ENCODE data around the gene FEN1. TPM values are rescaled to one million over a fixed set of nuclear protein-coding genes. Genes with fewer than 3 reads are reported as not detected.
A peak's percentile ranks its signal among the peaks of the same experiment; 100 is the strongest.

The FEN1 gene, protein sequence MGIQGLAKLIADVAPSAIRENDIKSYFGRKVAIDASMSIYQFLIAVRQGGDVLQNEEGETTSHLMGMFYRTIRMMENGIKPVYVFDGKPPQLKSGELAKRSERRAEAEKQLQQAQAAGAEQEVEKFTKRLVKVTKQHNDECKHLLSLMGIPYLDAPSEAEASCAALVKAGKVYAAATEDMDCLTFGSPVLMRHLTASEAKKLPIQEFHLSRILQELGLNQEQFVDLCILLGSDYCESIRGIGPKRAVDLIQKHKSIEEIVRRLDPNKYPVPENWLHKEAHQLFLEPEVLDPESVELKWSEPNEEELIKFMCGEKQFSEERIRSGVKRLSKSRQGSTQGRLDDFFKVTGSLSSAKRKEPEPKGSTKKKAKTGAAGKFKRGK
- total RNA-seq: 5.1 TPM

DNA sequence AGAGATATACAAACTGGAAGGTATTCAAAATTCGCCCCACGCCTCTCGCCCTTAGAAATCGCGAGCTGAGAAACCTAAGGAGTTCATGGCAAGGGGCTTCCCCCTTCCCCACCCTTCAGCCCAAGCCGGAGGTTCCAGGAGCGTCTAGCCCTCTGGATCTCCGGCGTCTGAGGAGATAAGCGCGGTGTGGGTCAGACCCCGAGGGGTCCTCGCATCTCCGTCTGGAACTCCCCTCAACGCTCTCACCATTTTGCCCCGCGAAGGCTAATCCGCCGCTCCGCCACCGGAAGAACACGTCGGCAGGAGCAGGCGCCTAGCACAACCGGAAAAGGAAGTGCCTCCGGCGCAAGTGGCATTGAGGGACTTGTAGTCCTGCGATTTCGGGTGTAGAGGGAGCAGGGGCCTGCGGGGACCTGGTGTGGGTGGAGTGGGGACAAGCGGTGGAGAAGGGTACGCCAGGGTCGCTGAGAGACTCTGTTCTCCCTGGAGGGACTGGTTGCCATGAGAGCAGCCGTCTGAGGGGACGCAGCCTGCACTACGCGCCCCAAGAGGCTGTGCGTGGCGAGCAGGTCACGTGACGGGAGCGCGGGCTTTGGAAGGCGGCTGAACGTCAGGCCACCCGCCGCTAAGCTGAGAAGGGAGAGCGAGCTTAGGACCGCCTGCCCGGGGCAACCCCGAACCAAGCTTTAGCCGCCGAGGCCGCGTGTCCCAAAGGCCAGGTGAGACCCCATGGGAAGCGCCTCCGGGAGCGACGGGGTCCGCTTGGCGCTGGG is at the start of gene FEN1, which contains the start of gene TMEM258:
FEN1 (plus strand) TSS at position 602 of the 773 bp plus-strand sequence. CDS start 2,451 bp downstream, outside the sequence.
TMEM258 (minus strand) TSS at position 290 of the 773 bp plus-strand sequence; CDS start at position 249, 41 bp downstream.
- DNase-seq (ENCODE audit: low spot score) (peak; percentile 89), ATAC-seq (peak; percentile 89)

DNA sequence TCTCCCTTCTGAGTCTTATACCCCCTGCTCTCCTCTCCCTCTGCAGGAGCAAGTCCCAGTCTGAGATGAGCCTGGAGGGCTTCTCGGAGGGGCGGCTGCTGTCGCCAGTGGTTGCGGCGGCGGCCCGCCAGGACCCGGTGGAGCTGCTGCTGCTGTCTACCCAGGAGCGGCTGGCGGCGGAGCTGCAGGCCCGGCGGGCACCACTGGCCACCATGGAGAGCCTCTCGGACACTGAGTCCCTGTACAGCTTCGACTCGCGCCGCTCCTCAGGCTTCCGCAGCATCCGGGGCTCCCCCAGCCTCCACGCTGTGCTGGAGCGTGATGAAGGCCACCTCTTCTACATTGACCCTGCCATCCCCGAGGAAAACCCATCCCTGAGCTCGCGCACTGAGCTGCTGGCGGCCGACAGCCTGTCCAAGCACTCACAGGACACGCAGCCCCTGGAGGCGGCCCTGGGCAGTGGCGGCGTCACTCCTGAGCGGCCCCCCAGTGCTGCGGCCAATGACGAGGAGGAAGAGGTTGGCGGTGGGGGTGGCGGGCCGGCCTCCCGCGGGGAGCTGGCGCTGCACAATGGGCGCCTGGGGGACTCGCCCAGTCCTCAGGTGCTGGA is 49.1 kb upstream of the FEN1 start:
- DNase-seq (ENCODE audit: low spot score) (no peak), ATAC-seq (no peak)

DNA sequence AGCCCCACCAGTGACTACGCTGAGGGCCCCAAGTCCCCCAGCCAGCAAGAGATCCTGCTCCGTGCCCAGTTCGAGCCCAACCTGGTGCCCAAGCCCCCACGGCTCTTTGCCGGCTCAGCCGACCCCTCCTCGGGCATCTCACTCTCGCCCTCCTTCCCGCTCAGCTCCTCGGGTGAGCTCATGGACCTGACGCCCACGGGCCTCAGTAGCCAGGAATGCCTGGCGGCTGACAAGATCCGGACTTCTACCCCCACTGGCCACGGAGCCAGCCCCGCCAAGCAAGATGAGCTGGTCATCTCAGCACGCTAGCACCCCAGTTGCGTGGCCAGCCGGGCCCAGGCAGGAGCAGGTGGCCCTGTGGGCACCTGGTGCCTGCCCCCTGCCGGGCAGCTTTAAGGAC is 48.5 kb upstream of the FEN1 start:
- DNase-seq (ENCODE audit: low spot score) (no peak), ATAC-seq (no peak)

DNA sequence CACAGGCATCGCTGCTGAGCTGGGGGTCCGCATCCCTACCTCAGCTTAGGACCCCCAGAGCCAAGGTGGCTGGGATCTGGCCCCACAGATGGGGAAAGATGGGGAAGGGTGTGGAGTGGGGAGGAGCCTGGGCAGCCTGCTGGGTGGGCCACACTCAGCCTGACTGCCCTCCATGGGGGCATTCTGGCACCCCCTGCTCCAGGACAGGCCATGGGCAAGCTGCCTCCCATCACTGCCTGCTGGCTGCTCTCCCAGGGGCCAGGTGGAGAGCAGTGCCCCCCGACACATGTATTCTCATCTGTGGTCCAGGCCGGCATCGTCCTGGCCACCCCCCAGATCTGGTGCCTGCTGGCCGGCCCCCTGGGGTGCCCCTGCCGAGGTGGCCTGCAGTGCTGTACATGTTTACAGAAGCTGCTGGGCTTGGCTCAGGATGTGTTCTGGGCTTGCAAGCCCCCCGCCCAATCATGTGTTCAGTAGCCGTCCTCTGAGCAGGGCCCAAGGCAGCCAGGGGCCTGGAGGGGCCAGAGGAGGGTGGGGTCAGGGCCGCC is 48.0 kb upstream of the FEN1 start:
- ATAC-seq (no peak), DNase-seq (ENCODE audit: low spot score) (no peak)

DNA sequence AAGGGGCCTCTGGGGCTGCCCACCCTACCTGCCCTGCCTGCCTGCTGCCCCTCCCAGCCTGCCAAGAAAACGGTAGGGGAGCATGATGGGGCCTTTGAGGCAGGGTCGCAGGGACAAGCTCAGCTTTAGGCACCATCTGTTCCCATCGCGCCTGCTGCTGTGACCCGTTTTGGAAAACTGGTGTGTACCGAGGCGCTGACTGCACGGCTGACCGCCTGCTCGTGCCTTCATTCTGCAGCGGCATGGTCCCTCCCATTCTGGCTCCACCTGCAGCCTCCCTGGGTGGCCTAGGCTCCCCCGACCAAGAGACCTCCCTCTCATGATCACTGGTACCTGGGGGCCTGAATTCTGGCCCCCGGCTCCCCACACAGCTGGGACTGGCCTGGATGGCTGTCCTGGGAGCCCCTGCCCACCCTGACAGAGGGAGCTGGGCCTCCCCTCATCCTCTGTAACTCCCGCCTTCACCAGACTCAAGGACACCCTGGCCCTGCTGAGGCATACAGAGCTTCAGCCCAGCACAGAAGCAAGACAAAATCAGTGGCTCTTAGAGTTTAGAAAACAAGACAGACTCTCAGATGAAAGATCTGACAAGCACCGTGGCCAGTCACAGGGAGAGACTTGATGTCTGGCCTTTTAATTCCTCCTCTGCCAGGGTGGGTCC is 46.8 kb upstream of the FEN1 start:
- DNase-seq (ENCODE audit: low spot score) (no peak), ATAC-seq (no peak)

DNA sequence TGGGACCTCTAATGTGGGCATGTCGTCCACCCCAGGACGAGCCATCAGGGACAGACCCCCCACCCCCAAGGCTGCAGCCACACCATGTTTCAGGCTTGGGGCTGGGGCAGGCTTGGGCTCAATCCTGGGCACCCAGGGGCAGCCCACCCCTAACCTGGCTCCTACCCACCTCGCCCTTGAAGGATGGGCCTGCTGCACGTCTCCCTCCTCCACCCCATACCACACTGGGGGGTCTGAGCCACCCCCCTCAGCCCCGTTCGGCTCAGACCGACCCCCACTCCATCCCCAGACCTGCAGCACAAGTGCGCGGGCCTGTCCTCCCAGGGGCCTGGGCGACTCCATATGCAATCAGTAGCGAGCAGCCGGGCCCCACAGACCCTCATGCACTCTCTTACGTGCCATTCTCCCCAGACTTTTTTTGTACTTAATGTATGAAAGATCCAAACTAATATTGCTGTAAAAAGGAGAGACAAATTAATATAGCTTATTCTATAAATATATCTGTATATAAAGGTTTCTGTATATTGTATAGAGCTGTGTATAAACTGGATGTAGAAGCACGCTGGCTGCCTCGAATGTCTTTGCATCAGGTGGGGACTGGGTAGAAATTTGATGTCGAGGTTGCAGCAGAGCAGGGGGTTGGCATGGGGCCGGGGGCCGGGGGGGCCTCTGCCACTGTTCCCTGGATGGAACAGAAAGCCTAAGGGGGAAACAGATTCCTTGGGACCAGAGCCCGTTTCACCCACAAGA is 46.1 kb upstream of the FEN1 start:
- DNase-seq (ENCODE audit: low spot score) (no peak), ATAC-seq (no peak)

DNA sequence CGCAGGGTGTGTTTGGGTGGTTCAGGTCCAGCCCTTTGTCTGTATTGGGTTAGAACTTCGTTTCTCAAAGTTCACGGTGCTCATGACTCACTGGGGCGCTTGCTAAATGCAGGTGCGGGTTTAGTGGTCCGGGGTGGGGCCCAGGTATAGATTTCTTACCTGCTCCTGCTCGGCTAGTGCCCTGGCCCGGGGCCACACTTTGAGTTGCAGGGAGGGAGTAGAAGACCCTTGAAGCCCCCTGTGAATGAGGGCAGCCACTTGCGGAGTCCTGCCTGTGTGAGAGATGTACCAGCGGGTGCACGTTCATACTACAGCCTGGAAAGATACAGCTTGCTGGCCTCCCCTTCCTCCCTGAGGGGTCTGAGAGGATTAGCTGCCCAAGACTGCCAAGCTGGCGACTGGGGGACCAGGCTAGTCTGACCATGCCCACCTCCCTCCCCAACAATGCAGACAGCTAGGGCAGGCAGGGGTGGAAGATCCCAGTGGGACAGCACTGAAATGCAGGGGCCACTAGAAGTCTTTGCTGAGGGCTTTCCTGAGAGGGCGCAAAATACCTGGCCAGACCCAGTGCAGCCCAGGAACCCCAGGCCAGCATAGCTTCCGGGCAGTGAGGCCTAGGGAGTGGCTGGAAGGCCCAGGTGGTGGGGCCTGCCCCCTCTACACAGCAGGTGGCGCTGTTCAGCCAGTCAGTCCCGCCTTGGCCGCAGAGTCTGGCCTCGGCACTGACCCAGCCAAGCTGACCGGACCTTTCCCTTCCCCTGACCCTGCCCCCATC is 45.3 kb upstream of the FEN1 start:
- ATAC-seq (peak; percentile 89), DNase-seq (ENCODE audit: low spot score) (peak; percentile 86)

DNA sequence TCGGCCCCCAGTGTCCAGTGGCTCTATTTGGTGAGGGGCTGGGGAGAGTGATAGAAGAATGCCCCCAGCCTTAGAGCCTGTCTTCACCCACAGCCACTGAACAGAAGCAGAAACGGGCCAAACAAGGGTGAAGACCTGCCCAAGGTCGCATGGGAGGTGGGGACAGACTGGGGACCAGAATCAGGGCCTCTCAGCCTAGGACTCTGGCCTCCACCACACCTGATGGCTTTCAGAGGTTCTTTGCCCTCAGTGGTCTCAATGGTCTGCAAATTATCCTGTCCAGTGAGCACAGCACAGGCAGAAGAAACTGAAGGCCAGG is 44.8 kb upstream of the FEN1 start:
- peak; percentile 10 for ATAC-seq
- DNase-seq (ENCODE audit: low spot score): no peak

DNA sequence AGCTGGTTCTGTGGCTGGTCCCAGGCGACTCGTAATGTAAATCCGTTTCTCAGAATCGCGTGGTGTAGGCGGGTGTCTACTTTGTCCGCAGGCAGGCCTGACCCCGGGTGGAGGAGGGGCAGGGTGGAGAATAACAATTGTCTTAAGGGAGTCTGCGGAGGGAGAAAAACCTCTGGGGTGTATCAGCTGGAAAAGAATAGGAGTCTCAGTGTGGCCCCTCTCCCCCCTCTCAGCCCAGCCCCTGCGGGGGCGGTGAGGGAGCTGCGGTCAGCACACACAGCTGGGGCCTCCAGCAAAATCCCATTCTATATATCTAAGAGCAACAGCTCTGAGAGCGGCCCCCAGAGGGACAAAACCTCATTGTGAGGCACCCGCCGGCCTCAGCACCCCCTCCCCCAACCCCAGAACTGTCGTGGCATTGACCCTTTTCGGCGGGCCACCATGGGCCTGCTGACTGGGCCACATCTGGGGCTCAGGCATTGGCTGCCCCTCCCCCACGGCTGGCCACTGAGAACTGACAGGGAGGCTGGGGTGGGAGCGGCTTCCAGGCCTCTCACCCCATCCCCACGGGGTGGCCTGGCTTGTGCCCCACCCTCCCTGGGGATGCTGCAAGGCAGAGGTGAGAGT is 43.0 kb upstream of the FEN1 start:
- ATAC-seq (no peak), DNase-seq (ENCODE audit: low spot score) (no peak)

DNA sequence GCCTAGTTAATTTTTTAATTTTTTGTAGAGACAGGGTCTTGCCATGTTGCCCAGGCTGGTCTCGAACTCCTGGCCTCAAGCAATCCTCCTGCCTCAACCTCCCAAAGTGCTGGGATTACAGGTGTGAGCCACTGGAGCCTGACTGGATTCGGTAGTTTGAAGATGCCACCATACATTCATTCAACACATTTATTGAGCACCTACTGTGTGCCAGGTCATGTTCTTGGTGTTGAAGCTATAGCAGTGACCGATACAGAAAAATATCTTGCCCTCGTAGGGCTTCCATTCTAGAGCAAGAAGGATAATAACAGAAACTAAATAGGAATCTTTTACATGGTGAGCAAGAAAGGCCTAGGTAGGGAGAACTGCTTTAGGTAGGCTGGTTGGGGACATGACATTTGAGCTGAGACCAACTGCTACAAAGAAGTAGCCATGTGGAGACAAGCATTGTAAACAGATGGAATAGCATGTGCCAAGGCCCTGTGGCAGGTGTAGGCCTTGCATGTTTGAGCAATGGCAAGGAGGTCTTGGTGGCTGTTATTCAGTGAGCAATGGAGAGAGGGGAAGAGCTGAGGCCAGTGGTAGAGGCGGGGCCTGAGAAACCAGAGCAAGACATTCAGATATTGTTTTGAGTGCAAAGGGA is 42.0 kb upstream of the FEN1 start:
- ATAC-seq (no peak), DNase-seq (ENCODE audit: low spot score) (no peak)

DNA sequence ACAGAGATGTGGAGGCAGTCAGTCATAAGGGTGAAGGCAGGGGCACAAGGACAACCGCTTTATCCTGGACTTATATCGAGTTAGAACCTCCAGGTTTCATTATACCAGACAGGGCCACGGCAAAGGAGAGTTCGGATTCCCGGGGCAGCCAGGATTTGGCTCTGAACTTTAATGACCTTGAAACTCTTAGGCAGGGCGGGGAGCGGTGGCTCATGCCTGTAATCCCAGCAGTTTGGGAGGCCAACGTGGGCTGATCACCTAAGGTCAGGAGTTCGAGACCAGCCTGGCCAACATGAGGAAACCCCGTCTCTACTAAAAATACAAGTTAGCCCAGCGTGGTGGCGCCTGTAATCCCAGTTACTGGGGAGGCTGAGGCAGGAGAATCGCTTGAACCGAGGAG is 41.3 kb upstream of the FEN1 start:
- DNase-seq (ENCODE audit: low spot score): no peak
- no peak for ATAC-seq

DNA sequence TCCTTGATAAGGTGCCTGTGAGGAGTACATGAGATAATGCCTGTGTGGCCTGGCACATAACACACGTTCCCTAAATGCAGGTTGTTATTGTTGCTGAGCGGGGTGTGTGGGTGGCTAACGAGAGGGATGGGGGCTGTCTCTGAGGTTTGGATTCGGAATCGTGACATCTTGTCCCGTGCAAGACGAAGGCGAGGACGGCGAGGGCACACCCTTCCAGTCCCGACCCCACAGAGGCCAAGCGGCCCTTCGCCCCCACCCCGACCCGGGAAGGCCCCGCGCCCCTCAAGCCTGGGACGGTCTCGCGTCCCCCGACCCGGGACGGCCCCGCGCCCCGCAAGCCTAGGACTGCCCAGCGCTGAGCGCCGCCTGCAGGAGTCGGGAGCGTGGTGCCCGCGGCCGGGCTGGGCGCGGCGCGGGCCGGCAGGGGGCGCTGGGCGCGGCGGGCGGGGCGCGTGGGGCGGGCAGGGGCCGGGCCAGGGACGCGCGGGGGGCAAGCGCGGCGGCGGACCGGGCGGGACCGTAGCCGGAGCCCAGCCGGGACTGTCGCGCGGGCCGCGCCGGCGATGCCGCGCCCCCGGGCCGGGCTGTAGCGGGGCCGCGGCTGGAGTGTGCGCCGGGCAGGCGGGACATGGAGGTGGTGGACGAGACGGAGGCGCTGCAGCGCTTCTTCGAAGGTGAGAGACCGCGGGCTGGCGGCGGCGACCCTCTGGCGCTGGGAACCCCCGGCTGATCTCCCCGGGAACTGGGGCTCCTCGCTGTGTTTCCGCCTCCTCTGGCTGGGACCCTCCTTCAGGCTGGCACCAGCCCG is 40.4 kb upstream of the FEN1 start, which contains the start of gene MYRF:
MYRF (plus strand) TSS at position 520 of the 808 bp plus-strand sequence; CDS start at position 629, 109 bp downstream.
- DNase-seq (ENCODE audit: low spot score) (peak; percentile 74), ATAC-seq (peak; percentile 65)

DNA sequence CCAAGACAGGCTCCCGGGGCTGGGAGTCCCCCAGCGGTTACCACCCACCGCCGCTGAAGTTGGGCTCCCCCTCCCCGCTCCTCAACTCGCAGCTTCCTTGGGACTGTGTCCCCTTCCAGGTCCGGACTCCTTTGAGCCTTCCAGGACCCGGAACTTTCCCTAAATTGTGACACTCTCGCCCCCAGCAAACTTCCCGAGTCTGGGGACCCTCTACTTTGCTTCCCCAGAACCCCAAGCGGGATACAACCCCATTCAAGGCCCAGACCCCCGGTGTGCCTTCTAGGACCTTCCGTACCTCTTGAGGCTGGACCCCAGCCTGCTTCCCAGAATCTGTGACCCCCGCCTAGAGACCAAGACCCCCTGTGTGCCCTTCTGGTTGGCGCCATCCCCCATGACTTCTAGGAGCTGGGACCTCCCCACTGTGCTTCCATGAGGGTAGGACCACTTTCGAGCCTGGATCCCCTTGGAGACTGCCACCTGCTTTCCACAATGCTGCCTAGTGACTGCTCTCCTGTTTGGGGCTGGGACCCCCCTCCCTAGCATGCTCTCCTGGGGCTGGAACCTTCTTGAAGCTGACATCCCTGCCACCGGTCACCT is 39.7 kb upstream of the FEN1 start:
- no peak for ATAC-seq

DNA sequence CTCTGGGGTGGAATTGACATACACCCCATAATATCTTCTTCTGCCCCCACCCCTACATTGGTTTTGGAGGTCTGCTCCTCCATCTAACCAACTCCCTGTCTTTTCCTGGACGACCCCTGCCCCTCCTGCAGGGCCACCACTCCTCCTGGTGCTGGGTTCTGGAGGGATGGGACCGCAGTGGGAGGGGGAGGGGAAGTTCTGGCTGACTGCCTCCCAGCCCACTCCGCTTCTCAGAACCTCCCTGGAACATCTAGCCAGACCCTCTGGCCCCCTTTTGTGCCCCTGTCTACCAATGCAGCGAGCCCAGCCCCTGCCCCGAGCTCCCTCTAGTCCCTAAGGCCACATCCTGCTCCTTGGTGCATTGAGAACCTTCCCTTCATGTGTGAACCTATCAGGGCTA is 39.0 kb upstream of the FEN1 start:
- no peak for DNase-seq (ENCODE audit: low spot score)
- no peak for ATAC-seq

More for the DNA sequence above, 39.7 kb upstream of the FEN1 start:
- no peak for DNase-seq (ENCODE audit: low spot score)

DNA sequence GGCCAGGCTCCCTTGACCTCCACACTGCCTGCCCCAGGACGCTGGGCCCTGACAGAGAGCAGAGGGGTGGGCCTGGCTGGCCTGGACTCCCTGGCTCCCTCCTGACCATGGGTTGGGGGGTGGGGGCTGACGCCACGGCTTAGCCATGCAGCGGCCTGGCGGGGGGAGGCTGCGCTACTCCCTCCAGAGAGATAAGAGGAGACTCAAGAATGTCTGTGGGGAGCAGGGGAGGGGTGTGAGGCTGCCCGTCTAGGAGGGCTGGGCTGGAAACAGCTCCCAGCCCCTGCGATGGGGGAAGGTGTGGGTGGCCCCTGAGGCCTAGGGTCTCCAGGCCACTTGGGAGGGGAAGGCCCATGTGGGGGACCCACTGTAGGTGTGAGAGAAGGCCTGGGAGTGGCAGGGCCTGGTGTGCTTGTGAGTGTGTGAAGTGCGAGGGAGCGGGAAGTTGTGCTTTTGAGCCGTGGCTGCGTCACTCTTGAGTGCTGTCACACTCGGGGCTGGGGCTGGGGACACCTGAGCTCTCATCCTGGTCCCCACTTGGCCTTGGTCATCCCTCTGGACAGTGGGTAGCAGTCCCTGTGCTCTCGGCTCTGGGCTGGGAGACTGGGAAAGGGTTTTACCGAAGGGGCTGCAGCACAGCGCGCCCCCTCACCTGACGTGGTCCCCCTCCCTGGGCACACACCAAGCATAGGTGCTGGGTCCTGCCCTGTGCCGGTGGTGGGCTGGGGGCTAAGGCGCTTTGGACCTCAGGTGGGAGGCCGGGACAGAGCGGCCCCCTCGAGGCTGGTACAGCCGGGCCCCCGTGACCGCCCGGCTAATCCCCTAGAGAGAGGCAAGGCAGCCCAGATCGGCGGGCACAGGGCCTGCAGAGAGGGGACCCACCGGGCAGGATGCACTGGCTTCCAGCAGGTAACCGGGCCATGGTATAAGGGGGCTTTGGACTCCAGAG is 37.9 kb upstream of the FEN1 start:
- DNase-seq (ENCODE audit: low spot score) (no peak), ATAC-seq (no peak)

DNA sequence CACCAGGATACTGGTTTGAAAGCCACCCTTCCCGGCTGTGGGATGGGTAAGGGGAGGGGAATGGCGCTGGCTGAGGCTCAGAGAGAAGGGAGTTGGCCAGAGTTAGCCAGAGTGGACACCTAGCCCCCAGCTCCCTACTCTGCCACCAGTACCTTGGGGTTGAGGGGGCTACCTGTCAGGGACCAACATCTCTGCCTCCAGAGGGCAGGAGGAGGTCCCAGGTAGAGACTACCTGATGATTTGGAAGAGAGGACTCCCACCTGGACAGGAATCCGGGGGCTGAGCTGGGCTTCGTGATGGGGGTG is 36.6 kb upstream of the FEN1 start:
- ATAC-seq: no peak
- no peak for DNase-seq (ENCODE audit: low spot score)

All from left lobe of liver (tissue), 2 donors.